Measurements from ENCODE around the gene TMEM18.
"Not testable (repeated sequence)": the region's sequence is repeated elsewhere in the genome, so short reads cannot be mapped to it uniquely, and the experiment has no call there.

TMEM18 gene

GRCh38 chr2:714005-714741, 37.0 kb upstream of the TMEM18 start:
- no peaks in the 10 kb centered on the region for H3K9me3 ChIP-seq
- H3K4me3 ChIP-seq (ENCODE audit: low read depth in 1 of 2, low read length in 1 of 2): no peak overlapping the region
- no peaks in the 10 kb centered on the region for H3K36me3 ChIP-seq
- no peak for TF ChIP-seq CTCF (IDR thresholded peaks at IDR 0.05)
- H3K27me3 ChIP-seq: peaks cover 22% of the 10 kb centered on the region
- H3K27ac ChIP-seq: no peak overlapping the region
- H3K4me1 ChIP-seq (ENCODE audit: control insufficient read depth in 1 of 2, insufficient read depth in 1 of 2, low read depth in 1 of 2, low read length in 1 of 2): no peaks in the 10 kb centered on the region

GRCh38 chr2:710867-711665, 33.9 kb upstream of the TMEM18 start:
- Histone ChIP-seq H3K4me1 (ENCODE audit: control insufficient read depth in 1 of 2, insufficient read depth in 1 of 2, low read depth in 1 of 2, low read length in 1 of 2) (no peaks in the 10 kb centered on the region), H3K27me3 (peaks cover 16% of the 10 kb centered on the region), H3K27ac (no peak overlapping the region), H3K9me3 (no peaks in the 10 kb centered on the region), H3K36me3 (no peaks in the 10 kb centered on the region), H3K4me3 (ENCODE audit: low read depth in 1 of 2, low read length in 1 of 2) (no peak overlapping the region)
- no peak for TF ChIP-seq CTCF (IDR thresholded peaks at IDR 0.05)

GRCh38 chr2:709138-709765, 32.0 kb upstream of the TMEM18 start:
- TF ChIP-seq CTCF (IDR thresholded peaks at IDR 0.05): no peak
- no peak overlapping the region for H3K27ac ChIP-seq
- no peak overlapping the region for H3K4me3 ChIP-seq (ENCODE audit: low read depth in 1 of 2, low read length in 1 of 2)
- no peaks in the 10 kb centered on the region for H3K9me3 ChIP-seq
- no peaks in the 10 kb centered on the region for H3K36me3 ChIP-seq
- no peaks in the 10 kb centered on the region for H3K4me1 ChIP-seq (ENCODE audit: control insufficient read depth in 1 of 2, insufficient read depth in 1 of 2, low read depth in 1 of 2, low read length in 1 of 2)
- peaks cover 8% of the 10 kb centered on the region for H3K27me3 ChIP-seq

GRCh38 chr2:708667-709066, 31.5 kb upstream of the TMEM18 start:
- no peak overlapping the region for H3K4me3 ChIP-seq (ENCODE audit: low read depth in 1 of 2, low read length in 1 of 2)
- H3K4me1 ChIP-seq (ENCODE audit: control insufficient read depth in 1 of 2, insufficient read depth in 1 of 2, low read depth in 1 of 2, low read length in 1 of 2): no peaks in the 10 kb centered on the region
- no peaks in the 10 kb centered on the region for H3K9me3 ChIP-seq
- H3K27ac ChIP-seq: no peak overlapping the region
- TF ChIP-seq CTCF (IDR thresholded peaks at IDR 0.05): no peak
- peaks cover 8% of the 10 kb centered on the region for H3K27me3 ChIP-seq
- no peaks in the 10 kb centered on the region for H3K36me3 ChIP-seq

- no peak for TF ChIP-seq CTCF (IDR thresholded peaks at IDR 0.05)
- Histone ChIP-seq H3K36me3 (no peaks in the 10 kb centered on the region), H3K4me1 (ENCODE audit: control insufficient read depth in 1 of 2, insufficient read depth in 1 of 2, low read depth in 1 of 2, low read length in 1 of 2) (no peaks in the 10 kb centered on the region), H3K9me3 (no peaks in the 10 kb centered on the region), H3K27ac (no peak overlapping the region), H3K27me3 (peaks cover 4% of the 10 kb centered on the region), H3K4me3 (ENCODE audit: low read depth in 1 of 2, low read length in 1 of 2) (no peak overlapping the region)
Observed at GRCh38 chr2:705971-706511, 28.8 kb upstream of the TMEM18 start.

GRCh38 chr2:702765-703164, 25.6 kb upstream of the TMEM18 start:
- H3K4me1 ChIP-seq (ENCODE audit: control insufficient read depth in 1 of 2, insufficient read depth in 1 of 2, low read depth in 1 of 2, low read length in 1 of 2); H3K27ac ChIP-seq; H3K36me3 ChIP-seq: not testable (repeated sequence)

More at GRCh38 chr2:702765-703164, 25.6 kb upstream of the TMEM18 start:
- not testable (repeated sequence) for H3K4me3 ChIP-seq (ENCODE audit: low read depth in 1 of 2, low read length in 1 of 2); H3K9me3 ChIP-seq; H3K27me3 ChIP-seq

Data from neutrophil (primary cell).